ENCODE results near the gene PALB2.

- no peak for TF ChIP-seq CTCF (IDR thresholded peaks at IDR 0.05)
- TF ChIP-seq POLR2A (IDR thresholded peaks at IDR 0.05) = no peak
These were observed 33.4 kb downstream of the PALB2 start for GRCh38 chr16:23607726-23608125.

All from esophagus squamous epithelium (tissue), 4 donors.